ENCODE data around the gene CCNL1.

Gene CCNL1

DNA sequence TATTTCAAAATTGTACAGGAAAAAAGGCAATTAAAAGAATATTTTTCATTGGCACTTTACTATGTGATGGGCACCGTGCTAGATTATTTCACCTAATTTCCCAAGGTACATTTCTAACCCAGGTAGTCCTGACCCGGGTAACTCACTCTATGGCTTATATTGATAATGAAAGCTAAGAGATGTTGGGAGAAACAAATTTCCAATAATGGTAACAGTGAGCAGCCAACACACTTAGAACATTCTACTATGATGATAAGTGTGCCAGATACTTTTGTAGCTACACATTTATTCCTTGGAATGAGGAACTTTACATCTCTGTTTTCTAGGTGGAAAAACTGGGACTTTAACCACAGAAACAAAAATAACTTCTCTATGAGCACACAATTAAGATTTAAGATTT is 7.5 kb downstream of the CCNL1 start:
- Histone ChIP-seq H3K27ac (replicated peaks) (no peak overlapping the region), H3K27me3 (ENCODE audit: insufficient read depth, poor library complexity, severe bottlenecking) (no peaks in the 10 kb centered on the region), H3K4me3 (replicated peaks; ENCODE audit: insufficient read depth, low read length) (no peak overlapping the region)
- no peak for DNase-seq (ENCODE audit: low read depth in 1 of 2, low spot score in 1 of 2)
- TF ChIP-seq POLR2AphosphoS5 (IDR thresholded peaks at IDR 0.05; ENCODE audit: low read depth) (no peak), GABPA (IDR thresholded peaks at IDR 0.05; ENCODE audit: low read depth) (no peak), SPI1 (IDR thresholded peaks at IDR 0.05; ENCODE audit: borderline replicate concordance, low read depth) (no peak)
- TF ChIP-seq, protein P1, sequence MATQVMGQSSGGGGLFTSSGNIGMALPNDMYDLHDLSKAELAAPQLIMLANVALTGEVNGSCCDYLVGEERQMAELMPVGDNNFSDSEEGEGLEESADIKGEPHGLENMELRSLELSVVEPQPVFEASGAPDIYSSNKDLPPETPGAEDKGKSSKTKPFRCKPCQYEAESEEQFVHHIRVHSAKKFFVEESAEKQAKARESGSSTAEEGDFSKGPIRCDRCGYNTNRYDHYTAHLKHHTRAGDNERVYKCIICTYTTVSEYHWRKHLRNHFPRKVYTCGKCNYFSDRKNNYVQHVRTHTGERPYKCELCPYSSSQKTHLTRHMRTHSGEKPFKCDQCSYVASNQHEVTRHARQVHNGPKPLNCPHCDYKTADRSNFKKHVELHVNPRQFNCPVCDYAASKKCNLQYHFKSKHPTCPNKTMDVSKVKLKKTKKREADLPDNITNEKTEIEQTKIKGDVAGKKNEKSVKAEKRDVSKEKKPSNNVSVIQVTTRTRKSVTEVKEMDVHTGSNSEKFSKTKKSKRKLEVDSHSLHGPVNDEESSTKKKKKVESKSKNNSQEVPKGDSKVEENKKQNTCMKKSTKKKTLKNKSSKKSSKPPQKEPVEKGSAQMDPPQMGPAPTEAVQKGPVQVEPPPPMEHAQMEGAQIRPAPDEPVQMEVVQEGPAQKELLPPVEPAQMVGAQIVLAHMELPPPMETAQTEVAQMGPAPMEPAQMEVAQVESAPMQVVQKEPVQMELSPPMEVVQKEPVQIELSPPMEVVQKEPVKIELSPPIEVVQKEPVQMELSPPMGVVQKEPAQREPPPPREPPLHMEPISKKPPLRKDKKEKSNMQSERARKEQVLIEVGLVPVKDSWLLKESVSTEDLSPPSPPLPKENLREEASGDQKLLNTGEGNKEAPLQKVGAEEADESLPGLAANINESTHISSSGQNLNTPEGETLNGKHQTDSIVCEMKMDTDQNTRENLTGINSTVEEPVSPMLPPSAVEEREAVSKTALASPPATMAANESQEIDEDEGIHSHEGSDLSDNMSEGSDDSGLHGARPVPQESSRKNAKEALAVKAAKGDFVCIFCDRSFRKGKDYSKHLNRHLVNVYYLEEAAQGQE (IDR thresholded peaks at IDR 0.05; ENCODE audit: insufficient replicate concordance, low read depth) = no peak
- TF ChIP-seq, protein P2, sequence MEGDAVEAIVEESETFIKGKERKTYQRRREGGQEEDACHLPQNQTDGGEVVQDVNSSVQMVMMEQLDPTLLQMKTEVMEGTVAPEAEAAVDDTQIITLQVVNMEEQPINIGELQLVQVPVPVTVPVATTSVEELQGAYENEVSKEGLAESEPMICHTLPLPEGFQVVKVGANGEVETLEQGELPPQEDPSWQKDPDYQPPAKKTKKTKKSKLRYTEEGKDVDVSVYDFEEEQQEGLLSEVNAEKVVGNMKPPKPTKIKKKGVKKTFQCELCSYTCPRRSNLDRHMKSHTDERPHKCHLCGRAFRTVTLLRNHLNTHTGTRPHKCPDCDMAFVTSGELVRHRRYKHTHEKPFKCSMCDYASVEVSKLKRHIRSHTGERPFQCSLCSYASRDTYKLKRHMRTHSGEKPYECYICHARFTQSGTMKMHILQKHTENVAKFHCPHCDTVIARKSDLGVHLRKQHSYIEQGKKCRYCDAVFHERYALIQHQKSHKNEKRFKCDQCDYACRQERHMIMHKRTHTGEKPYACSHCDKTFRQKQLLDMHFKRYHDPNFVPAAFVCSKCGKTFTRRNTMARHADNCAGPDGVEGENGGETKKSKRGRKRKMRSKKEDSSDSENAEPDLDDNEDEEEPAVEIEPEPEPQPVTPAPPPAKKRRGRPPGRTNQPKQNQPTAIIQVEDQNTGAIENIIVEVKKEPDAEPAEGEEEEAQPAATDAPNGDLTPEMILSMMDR (IDR thresholded peaks at IDR 0.05; ENCODE audit: insufficient read depth, low read length) = no peak

DNA sequence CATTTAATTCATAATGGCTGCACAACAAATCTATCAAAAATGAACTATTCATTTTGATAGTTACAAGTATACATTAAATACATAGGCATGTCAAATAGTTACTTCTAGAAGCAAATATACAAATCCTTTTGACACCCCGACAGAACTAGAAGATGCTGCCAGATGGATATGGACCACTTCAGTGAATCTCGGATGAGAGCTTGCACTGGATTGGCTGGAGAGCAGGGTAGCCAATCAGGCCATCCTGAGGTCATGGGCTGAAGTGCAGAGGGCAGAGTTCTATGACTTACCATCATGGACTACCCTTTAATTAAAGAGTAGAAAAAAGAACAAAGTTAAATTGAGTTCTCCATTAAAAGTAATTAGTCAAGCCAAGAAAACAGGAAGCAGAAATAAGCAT is 8.3 kb downstream of the CCNL1 start:
- no peak for DNase-seq (ENCODE audit: low read depth in 1 of 2, low spot score in 1 of 2)
- TF ChIP-seq, protein P2 (IDR thresholded peaks at IDR 0.05; ENCODE audit: insufficient read depth, low read length) = no peak
- TF ChIP-seq POLR2AphosphoS5 (IDR thresholded peaks at IDR 0.05; ENCODE audit: low read depth) (no peak), GABPA (IDR thresholded peaks at IDR 0.05; ENCODE audit: low read depth) (no peak), SPI1 (IDR thresholded peaks at IDR 0.05; ENCODE audit: borderline replicate concordance, low read depth) (no peak)
- TF ChIP-seq, protein P1 (IDR thresholded peaks at IDR 0.05; ENCODE audit: insufficient replicate concordance, low read depth) = no peak
- no peaks in the 10 kb centered on the region for H3K27me3 ChIP-seq (ENCODE audit: insufficient read depth, poor library complexity, severe bottlenecking)
- H3K4me3 ChIP-seq (replicated peaks; ENCODE audit: insufficient read depth, low read length) = no peak overlapping the region
- H3K27ac ChIP-seq (replicated peaks) = no peak overlapping the region

DNA sequence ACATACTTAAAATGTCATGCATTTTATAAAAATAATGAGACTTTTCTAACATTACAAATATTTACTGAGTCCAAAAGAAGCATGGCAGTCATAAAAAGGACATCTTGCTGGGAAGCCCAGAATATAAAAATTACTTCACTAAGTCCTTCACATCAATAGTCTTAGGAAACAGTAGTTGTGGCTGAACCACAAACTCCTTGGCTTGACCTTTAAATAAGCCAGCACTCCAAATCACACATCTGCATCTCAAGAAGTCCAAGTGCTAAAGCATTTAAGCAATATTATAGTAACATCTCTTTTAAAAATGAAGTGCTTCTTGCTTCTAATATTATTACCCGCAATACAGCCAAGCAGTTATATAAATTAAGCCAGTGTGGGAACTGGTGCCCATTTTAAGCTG is 8.8 kb downstream of the CCNL1 start:
- Histone ChIP-seq H3K27ac (replicated peaks) (no peak overlapping the region), H3K27me3 (ENCODE audit: insufficient read depth, poor library complexity, severe bottlenecking) (no peaks in the 10 kb centered on the region)

More for the DNA sequence above, 8.8 kb downstream of the CCNL1 start:
- no peak for DNase-seq (ENCODE audit: low read depth in 1 of 2, low spot score in 1 of 2)
- no peak overlapping the region for H3K4me3 ChIP-seq (replicated peaks; ENCODE audit: insufficient read depth, low read length)
- TF ChIP-seq GABPA (IDR thresholded peaks at IDR 0.05; ENCODE audit: low read depth) = no peak
- TF ChIP-seq, protein P2 (IDR thresholded peaks at IDR 0.05; ENCODE audit: insufficient read depth, low read length) = no peak
- TF ChIP-seq, protein P1 (IDR thresholded peaks at IDR 0.05; ENCODE audit: insufficient replicate concordance, low read depth) = no peak
- no peak for TF ChIP-seq POLR2AphosphoS5 (IDR thresholded peaks at IDR 0.05; ENCODE audit: low read depth)
- TF ChIP-seq SPI1 (IDR thresholded peaks at IDR 0.05; ENCODE audit: borderline replicate concordance, low read depth) = no peak
